A673 (cell line): Measurements from ENCODE around the gene PKIB. TPM values are rescaled to one million over a fixed set of nuclear protein-coding genes. Genes with fewer than 3 reads are reported as not detected.

Experiments used
- BruUV-seq: library from RNA; stranded (reverse); fragments of 400-500 nt; replicated peaks from 2 replicates; lab custom pipeline; 2021; lab: Mats Ljungman, UMichigan
- CTCF ChIA-PET: fragments of 300-600 bp; sonication (Branson Sonifier 250); formaldehyde crosslinking; loops from one replicate; lab custom pipeline; 2022; ENCODE audit warnings: antibody characterized with exemption; lab: Charles Lee
- POLR2A ChIA-PET: fragments of 300-600 bp; sonication (Branson Sonifier 250); formaldehyde crosslinking; loops from one replicate; lab custom pipeline; 2022; ENCODE audit warnings: antibody characterized with exemption; ENCODE audit not compliant: low non-redundant PET; lab: Charles Lee
- DNase-seq: peaks from one replicate; pipeline ENCODE4 v3.0.0-alpha.2; 2015; ENCODE audit warnings: low spot score
- H3K27ac ChIP-seq: fragments of 200-600 bp; sonication (generic); 2 replicates; pipeline ENCODE4 v1.5.1; 2016; ENCODE audit warnings: mixed run types, low read depth, mild to moderate bottlenecking, mixed read lengths, antibody characterized with exemption, low read length; ENCODE audit not compliant: poor library complexity, severe bottlenecking
- H3K27me3 ChIP-seq: fragments of 200-600 bp; sonication (generic); replicated peaks from 2 replicates; pipeline ENCODE4 v1.6.1; 2017; ENCODE audit warnings: mixed run types, low read depth, mild to moderate bottlenecking, mixed read lengths, antibody characterized with exemption, low read length; ENCODE audit not compliant: insufficient read depth, poor library complexity
- H3K36me3 ChIP-seq: fragments of 200-600 bp; sonication (generic); 2 replicates; pipeline ENCODE4 v1.6.1; 2016; ENCODE audit warnings: mixed run types, mild to moderate bottlenecking, mixed read lengths, antibody characterized with exemption, low read length; ENCODE audit not compliant: insufficient read depth, poor library complexity, severe bottlenecking
- H3K4me1 ChIP-seq: fragments of 200-600 bp; sonication (generic); 2 replicates; pipeline ENCODE4 v1.6.1; 2017; ENCODE audit warnings: mixed run types, mild to moderate bottlenecking, mixed read lengths, antibody characterized with exemption, low read length; ENCODE audit not compliant: insufficient read depth, poor library complexity, severe bottlenecking
- H3K4me3 ChIP-seq: fragments of 200-600 bp; sonication (generic); 2 replicates; pipeline ENCODE4 v1.5.1; 2016; ENCODE audit warnings: low read depth, mixed run types, mild to moderate bottlenecking, mixed read lengths, low read length; ENCODE audit not compliant: poor library complexity, severe bottlenecking
- H3K9me3 ChIP-seq: fragments of 200-600 bp; sonication (generic); 2 replicates; pipeline ENCODE4 v1.6.1; 2016; ENCODE audit warnings: mixed run types, low read depth, mild to moderate bottlenecking, mixed read lengths, antibody characterized with exemption, low read length; ENCODE audit not compliant: poor library complexity, severe bottlenecking
- CTCF ChIP-seq: fragments of 300-800, 200-600 bp; sonication (generic); conservative IDR thresholded peaks from 2 replicates; pipeline ENCODE4 v1.5.1; 2017; ENCODE audit warnings: low read depth, mild to moderate bottlenecking, antibody characterized with exemption, low read length, moderate library complexity, mixed read lengths
- EZH2 ChIP-seq: fragments of 200-600 bp; sonication (generic); IDR thresholded peaks from 2 replicates; pipeline ENCODE4 v1.6.1; 2017; ENCODE audit warnings: borderline replicate concordance, low read depth, mild to moderate bottlenecking, mixed read lengths, antibody characterized with exemption, low read length; ENCODE audit not compliant: poor library complexity, severe bottlenecking
- intact Hi-C: fragments of 100-400 bp; cut with micrococcal nuclease; formaldehyde crosslinking; loops from one replicate; pipeline ENCODE4 v1.10.0; 2022; ENCODE audit not compliant: unreplicated experiment
- total RNA-seq: library from RNA; stranded (reverse); gene quantifications from 2 replicates; pipeline ENCODE4 v1.2.3, GENCODE V29; 2021

PKIB gene
- total RNA-seq, 1 experiment from 2014 or later: 11.5 TPM

DNA sequence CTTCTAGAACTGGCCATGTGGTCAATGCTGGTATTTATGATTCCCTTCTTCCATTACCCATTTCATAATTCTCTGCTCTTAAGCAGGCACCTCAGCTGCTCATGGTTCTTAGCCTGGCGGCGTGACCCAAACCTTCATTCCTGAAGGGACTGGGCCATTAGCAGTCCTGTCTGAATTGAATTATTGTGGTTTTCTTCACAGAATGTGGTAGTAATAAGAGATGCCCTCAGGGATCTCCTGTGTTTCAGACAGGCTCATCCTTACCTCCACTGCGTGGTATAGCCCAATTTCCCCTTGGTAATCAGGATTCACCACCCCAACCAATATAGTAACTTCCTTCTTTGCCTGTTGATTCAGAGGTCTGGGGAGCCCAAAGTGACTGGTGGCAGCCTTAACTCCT, 37.6 kb downstream of the PKIB start:
- intact Hi-C loops: no loop called here
- H3K27me3 ChIP-seq: no peaks in the 10 kb centered on the region
- POLR2A ChIA-PET: no interaction called here
- no peak overlapping the region for H3K27ac ChIP-seq
- H3K4me3 ChIP-seq: no peak overlapping the region
- BruUV-seq: no TSS peak
- no peaks in the 10 kb centered on the region for H3K9me3 ChIP-seq
- no peaks in the 10 kb centered on the region for H3K36me3 ChIP-seq
- DNase-seq: no peak
- H3K4me1 ChIP-seq: peaks cover 13% of the 10 kb centered on the region
- CTCF ChIA-PET: no interaction called here
- TF ChIP-seq EZH2: no peak
- TF ChIP-seq CTCF: no peak

GRCh38 chr6:122648726-122649125, 38.5 kb downstream of the PKIB start:
- no peaks in the 10 kb centered on the region for H3K36me3 ChIP-seq
- peaks cover 13% of the 10 kb centered on the region for H3K4me1 ChIP-seq
- DNase-seq: no peak
- H3K4me3 ChIP-seq: no peak overlapping the region
- no TSS peak for BruUV-seq
- POLR2A ChIA-PET: no interaction called here
- TF ChIP-seq EZH2 (no peak), CTCF (no peak)
- CTCF ChIA-PET: no interaction called here
- H3K27me3 ChIP-seq: no peaks in the 10 kb centered on the region
- no peak overlapping the region for H3K27ac ChIP-seq
- H3K9me3 ChIP-seq: no peaks in the 10 kb centered on the region
- intact Hi-C loops: no loop called here

DNA sequence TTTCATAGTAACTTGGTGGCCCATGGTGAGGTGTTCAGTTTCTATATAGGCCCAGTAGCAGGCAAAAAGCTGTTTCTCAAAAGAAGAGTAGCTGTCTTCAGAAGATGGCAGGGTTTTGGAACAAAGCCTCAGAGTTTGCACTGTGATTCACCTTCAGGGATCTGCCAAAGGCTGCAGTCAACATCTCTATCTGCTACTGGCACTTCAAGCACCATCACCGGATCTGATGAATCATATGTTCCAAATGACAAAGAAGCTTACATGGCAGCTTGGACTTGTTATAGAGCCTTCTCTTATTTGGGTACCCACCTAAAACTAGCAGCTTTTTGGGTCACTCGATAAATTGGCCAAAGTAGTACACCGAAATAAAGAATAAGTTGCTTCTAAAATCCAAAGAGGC, 39.5 kb downstream of the PKIB start:
- DNase-seq: no peak
- no peak overlapping the region for H3K4me3 ChIP-seq
- no peaks in the 10 kb centered on the region for H3K9me3 ChIP-seq
- no TSS peak for BruUV-seq
- TF ChIP-seq EZH2 (no peak), CTCF (no peak)
- H3K36me3 ChIP-seq: no peaks in the 10 kb centered on the region
- peaks cover 13% of the 10 kb centered on the region for H3K4me1 ChIP-seq
- H3K27ac ChIP-seq: no peak overlapping the region
- ChIA-PET CTCF (no interaction called here), POLR2A (no interaction called here)
- H3K27me3 ChIP-seq: no peaks in the 10 kb centered on the region
- intact Hi-C loops: no loop called here
